NCI-H460 (cell line): ENCODE results near the gene KAZN. TPM values are rescaled to one million over a fixed set of nuclear protein-coding genes. Genes with fewer than 3 reads are reported as not detected.

Experiments used
- DNase-seq: peaks from one replicate; pipeline ENCODE4 v3.0.0-alpha.2; 2016; ENCODE audit warnings: low read depth; ENCODE audit errors: extremely low read depth
- total RNA-seq: library from RNA; depleted of rRNA; stranded (reverse); fragments of >200 nt; shearing (Covaris generic); gene quantifications from 2 replicates; pipeline ENCODE4 v1.2.3, GENCODE V29; 2014

Gene KAZN
- total RNA-seq, 1 experiment from 2014 or later, result 1.9 TPM

GRCh38 chr1:14941864-14942263 is 343.4 kb downstream of the KAZN start:
- no peak for DNase-seq

GRCh38 chr1:14944471-14944985 is 346.0 kb downstream of the KAZN start:
- DNase-seq, result no peak

- no peak for DNase-seq
Observed at GRCh38 chr1:14945132-14946010, 346.9 kb downstream of the KAZN start.

DNA sequence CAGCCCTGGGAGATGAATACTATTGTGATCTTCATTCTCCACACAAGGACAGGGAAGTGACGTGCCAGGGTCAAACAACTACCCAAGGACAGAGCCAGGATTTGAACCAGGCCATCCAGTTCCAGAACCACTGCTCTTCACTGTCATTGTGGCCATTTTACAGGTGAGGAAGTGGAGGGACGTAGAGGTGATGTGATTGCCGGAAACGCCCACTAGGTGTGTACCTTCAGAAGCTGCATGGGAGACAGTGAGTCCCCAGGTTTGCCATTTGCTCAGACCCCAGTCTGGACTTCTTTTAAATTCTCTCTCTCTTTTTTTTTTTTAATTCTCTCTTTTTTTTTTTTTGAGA is 347.5 kb downstream of the KAZN start:
- no peak for DNase-seq

- DNase-seq, result no peak
Observed at GRCh38 chr1:14946684-14947238, 348.3 kb downstream of the KAZN start.

GRCh38 chr1:14947421-14947820 is 348.9 kb downstream of the KAZN start:
- DNase-seq, result no peak

GRCh38 chr1:14948112-14948652 is 349.7 kb downstream of the KAZN start:
- no peak for DNase-seq

DNA sequence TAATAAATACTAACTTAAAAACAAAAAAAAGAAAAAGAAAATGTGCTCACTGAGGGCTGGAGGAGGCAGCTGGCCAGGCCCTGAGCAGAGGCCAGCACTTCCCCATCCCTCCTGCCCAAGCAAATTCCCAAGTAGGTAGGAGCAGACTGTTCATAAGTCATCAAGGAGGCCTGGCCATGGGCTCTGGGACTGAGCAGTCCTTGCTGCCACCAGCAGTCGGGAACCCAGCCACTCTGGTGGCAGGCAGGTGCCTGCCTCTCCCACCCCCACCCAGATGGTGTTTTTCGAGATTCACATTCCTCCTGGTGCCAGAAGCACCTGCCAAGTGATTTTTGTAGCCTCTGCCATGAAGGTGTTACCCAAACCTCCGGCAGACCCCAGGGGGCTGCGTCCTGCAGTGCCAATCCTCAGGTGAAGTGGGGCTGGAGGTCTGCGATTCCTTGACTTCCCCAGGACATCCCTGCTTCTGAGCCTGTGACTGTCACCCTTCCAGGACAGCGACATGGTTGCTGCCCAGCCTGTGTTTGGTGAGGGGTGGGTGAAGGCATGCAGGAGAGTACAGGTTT is 350.9 kb downstream of the KAZN start:
- DNase-seq, result no peak

DNA sequence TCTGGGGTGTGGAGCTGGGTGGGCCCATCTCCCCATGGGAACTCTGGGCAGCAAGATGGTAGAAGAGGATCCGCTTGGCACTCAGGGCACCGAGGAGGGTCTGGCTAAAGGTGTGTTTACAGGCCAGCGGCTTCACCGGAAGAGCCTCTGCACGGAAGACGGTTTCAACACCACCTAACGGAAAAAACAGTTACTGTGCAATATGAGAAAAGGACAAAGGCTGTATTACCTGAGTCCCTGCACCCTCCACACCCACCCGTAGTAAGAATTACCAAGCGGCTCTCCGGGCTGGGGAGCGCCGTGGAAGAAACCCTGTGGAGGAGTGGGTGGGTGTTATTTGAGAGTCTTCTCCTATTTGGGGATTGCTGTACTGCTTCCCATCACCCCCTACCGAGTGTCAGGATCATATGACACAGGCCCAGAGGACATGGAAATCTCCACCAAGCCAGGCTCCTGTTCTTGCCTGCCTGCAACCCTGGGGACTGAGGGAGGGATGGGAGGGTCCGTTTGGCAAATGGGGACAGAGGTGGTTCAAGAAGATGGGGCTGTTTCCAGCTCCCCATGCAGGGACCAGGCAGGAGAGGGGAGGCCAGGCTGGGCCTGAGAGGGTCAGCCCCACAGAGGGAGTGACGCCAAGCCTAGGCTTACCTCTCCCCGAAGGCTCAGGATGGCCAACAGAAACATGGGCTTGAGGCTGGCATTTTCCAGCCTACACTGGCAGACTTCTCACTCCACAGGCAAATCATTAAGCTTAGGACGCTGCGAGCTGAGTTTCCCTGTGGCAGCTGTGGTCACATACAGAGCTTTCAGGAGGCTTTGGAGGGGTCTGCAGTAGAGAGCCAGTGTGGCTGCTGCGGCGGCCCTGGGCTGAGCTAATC is 351.6 kb downstream of the KAZN start:
- DNase-seq, result no peak

DNA sequence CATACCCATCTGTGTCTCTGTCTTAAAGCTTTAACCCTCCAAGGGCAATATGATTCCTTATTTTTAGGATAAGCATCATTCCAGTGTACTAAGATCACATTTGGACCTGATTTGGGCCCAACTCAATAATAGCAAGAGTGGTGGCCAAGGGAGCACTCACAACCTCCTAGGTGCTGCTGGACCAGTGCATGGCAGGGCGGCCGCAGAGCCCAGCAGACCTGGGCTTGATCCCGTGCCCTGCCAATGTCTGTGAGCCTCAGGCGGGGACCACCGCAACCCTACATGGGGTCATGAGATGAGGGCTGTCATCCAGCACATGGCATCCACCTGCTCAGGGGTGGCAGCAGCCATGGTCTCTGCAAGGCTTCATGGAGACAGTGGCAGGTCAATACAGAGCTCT is 353.3 kb downstream of the KAZN start:
- DNase-seq, result no peak

DNA sequence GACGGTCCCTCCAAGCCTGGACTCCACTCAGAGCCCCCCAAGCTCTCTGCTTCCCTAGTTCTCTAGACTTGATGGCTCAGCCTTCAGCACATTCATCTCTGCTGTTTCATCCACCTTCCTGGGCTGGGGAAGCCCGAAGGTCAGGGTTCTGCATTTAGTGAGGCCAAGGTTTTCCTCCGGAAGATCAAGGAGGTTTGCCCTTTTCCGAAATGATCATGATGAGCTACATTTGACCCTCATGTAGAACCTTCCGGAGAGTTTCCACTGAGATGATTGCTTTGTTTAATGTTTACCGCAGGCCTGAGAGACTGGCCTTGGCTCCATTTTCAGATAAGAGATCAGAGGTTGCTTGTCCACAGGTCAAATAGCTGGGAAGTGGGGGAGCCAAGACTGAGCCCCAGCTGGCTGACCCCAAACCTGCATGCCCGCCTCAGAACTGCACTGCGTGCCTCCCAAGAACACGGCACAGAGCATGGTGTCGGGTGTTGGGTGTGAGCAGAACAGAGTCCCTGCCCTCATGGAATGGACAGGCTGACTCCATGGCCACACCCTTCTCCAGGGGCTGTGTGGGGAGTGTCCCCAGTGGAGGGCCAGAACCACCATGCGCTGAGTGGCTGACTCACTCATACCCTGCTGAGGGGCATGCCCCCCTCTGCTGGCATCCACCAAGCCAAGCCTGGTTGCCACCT is 354.3 kb downstream of the KAZN start:
- no peak for DNase-seq

DNA sequence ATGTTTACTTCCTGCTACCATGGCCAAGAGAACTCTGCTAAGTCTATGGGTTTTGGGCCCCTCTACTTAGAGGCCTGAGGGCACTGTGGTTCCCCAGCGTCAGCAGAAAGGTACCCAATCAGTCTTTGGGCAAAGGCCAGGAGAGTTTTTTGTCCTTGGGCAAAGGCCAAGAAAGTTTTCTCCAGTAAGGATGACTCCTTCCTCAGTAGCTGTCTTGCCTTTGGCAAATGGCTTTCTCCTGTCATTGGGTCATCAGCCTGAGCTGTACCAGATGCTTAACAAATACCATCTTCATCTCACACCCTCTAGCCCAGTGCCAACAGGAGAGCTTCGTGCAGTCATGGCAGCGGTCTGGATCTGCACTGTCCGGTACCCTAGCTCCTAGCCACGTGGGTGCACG is 355.7 kb downstream of the KAZN start:
- no peak for DNase-seq

DNA sequence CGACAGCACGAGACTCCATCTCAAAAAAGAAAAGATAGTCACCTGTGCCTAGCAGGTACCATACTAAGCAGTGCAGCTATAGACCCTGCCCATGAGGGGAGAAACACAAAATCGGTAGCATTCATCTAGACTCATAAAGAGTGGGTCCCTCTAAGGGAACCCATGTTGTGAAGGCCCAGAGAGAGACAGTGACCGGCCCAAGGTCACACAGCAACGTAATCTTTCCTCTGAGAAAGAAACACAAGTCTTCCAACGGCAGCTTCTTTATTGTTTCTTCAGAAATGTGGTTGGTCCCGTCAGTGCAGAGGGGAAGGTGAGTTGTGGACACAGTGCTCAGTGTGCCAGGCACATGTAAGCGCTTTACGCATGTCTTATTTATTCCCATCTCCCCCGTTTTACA is 356.4 kb downstream of the KAZN start:
- no peak for DNase-seq

DNA sequence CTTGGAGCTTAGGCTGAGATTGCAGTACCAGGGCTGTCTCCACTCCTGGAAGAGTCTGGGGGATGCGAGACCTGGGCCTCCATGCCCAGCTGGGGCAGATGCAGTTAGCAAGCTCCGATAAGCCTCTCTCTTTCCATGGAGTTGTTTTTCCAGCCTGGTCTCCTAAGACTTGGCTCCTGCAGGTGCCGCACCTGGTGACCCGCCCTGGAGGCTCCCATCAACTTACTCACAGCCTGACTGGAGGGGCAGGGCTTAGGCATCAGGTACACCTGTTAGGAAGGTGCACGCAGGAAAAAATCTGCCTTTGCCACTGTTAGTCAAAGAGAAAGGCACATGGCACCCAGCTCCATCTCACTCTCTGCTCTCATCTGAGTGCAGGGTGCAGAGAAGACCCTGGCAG is 356.9 kb downstream of the KAZN start:
- DNase-seq, result no peak

DNA sequence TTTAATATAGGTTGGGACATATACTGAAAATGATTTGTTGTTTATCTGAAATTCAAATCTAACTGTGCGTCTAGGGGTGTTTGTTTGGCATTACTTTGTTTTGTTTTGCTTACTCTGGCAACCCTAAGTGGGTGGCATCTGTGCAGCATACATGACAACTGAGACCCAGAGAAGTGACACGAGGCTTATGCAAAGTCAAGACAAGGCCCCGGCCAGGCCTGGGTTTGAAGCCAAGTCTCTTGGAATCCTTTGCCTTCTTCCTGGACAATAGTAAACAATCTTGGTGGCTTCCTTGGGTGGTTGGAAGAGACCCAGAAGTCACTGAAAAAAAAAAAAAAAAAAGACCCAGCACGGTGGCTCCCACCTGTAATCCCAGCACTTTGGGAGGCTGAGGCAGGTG is 357.5 kb downstream of the KAZN start:
- DNase-seq, result no peak

DNA sequence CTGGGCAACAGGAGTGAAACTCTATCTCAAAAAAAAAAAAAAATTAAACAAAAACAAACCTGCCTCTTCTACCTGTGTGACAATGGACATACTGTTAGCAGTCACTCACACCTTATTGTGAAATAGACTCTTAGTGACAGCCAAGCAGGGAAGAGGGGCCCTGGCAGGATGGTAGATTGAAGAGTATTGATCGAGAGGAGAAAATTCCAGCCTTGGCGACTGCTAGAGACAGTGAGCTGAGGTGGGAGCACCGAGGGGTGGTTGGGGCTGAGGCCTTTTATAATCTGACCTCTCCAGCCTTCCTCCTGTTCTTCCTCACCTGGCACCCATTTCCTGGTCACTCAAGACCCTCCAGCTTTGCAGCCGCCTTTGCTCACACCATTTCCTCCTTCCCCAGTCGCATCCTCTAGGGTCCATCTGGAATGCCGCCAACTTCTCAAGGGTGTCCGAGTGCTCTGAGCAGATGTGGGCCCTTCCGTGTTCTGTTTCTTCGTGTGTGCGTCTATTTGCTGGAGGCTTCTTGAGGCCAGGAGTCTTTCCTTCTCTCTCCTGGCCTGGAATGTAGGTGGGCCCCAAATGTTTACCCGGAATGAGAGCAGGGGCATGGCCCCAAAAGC is 358.2 kb downstream of the KAZN start:
- no peak for DNase-seq

- no peak for DNase-seq
Observed at GRCh38 chr1:14957375-14958098, 359.1 kb downstream of the KAZN start.

DNA sequence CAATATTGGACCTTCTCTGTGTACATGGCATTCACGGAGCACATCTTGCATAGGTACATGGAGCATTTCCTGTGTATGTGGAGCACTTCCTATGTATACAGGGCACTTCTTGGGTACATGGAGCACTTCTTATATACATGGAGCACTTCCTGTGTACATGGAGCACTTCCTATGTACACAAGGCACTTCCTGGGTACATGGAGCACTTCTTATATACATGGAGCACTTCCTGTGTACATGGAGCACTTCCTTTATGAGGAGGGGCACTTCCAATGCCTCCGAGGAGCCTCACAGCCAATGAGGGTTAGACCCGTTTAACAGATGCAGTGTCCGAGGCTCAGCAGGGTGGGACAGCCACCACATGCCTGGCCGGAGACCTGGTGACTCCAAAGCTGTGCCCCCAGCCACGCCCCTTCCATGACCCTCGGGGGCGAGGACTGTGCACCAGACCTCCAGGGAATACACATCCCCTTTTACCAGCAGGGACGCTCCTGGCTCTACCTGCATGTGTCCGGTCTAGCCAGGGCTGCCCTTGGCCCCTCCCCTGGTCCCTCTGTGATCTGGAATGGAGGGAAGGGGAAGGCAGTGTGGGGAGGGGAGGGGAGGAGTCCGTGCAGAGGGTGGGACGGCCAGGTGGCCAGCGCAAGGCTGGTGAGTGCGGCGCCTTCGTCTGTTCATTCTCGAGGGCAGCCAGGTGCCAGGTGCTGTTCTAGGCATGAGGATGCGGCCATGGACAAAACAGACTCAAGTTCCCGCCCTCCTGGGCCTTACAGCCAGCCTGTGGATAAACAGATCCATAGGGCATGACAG is 360.0 kb downstream of the KAZN start:
- DNase-seq, result no peak
